Measurements from ENCODE around the gene KCNIP3.

The KCNIP3 gene

GRCh38 chr2:95329891-95330793 lies 33.0 kb downstream of the KCNIP3 start:
- no peak for DNase-seq (ENCODE audit: low read depth in 2 of 2)

GRCh38 chr2:95330794-95331338 lies 33.7 kb downstream of the KCNIP3 start:
- DNase-seq (ENCODE audit: low read depth in 2 of 2) = no peak

- DNase-seq (ENCODE audit: low read depth in 2 of 2) = no peak
Measured at GRCh38 chr2:95331606-95332005, 34.5 kb downstream of the KCNIP3 start.

- no peak for DNase-seq (ENCODE audit: low read depth in 2 of 2)
Measured at GRCh38 chr2:95332036-95332435, 34.9 kb downstream of the KCNIP3 start.

- no peak for DNase-seq (ENCODE audit: low read depth in 2 of 2)
Measured at GRCh38 chr2:95333056-95333455, 35.9 kb downstream of the KCNIP3 start.

GRCh38 chr2:95333888-95334338 lies 36.8 kb downstream of the KCNIP3 start:
- no peak for DNase-seq (ENCODE audit: low read depth in 2 of 2)

- no peak for DNase-seq (ENCODE audit: low read depth in 2 of 2)
Measured at GRCh38 chr2:95334916-95335641, 37.9 kb downstream of the KCNIP3 start.

- DNase-seq (ENCODE audit: low read depth in 2 of 2) = no peak
Measured at GRCh38 chr2:95336406-95336805, 39.3 kb downstream of the KCNIP3 start.

GRCh38 chr2:95337829-95338228 lies 40.7 kb downstream of the KCNIP3 start:
- no peak for DNase-seq (ENCODE audit: low read depth in 2 of 2)

- no peak for DNase-seq (ENCODE audit: low read depth in 2 of 2)
Measured at GRCh38 chr2:95342556-95343320, 45.6 kb downstream of the KCNIP3 start.

GRCh38 chr2:95343429-95344214 lies 46.5 kb downstream of the KCNIP3 start:
- DNase-seq (ENCODE audit: low read depth in 2 of 2) = no peak

GRCh38 chr2:95344215-95344583 lies 47.1 kb downstream of the KCNIP3 start:
- DNase-seq (ENCODE audit: low read depth in 2 of 2) = no peak

- DNase-seq (ENCODE audit: low read depth in 2 of 2) = no peak
Measured at GRCh38 chr2:95344656-95345055, 47.5 kb downstream of the KCNIP3 start.

GRCh38 chr2:95345081-95345562 lies 48.0 kb downstream of the KCNIP3 start:
- no peak for DNase-seq (ENCODE audit: low read depth in 2 of 2)

GRCh38 chr2:95345563-95346230 lies 48.5 kb downstream of the KCNIP3 start:
- peak; percentile 37 to 69 for DNase-seq (ENCODE audit: low read depth in 2 of 2)

- DNase-seq (ENCODE audit: low read depth in 2 of 2) = no peak
Measured at GRCh38 chr2:95346231-95346737, 49.1 kb downstream of the KCNIP3 start.

- DNase-seq (ENCODE audit: low read depth in 2 of 2) = no peak
Measured at GRCh38 chr2:95346738-95347671, 49.9 kb downstream of the KCNIP3 start.

- DNase-seq (ENCODE audit: low read depth in 2 of 2) = no peak
Measured at GRCh38 chr2:95347681-95348608, 50.8 kb downstream of the KCNIP3 start.
